ENCODE data around the gene ZNF583.

Gene ZNF583

GRCh38 chr19:56403764-56404704, at the start of gene ZNF583:
ZNF583 (plus strand) TSS chr19:56404332; CDS start chr19:56407115, 2,783 bp downstream.
- DNase-seq (ENCODE audit: low spot score), result peak; percentile 92

GRCh38 chr19:56355517-56355916, 48.6 kb upstream of the ZNF583 start:
- DNase-seq (ENCODE audit: low spot score), result no peak

- DNase-seq (ENCODE audit: low spot score), result no peak
Observed at GRCh38 chr19:56356944-56357343, 47.2 kb upstream of the ZNF583 start.

GRCh38 chr19:56360841-56361240, 43.3 kb upstream of the ZNF583 start:
- no peak for DNase-seq (ENCODE audit: low spot score)

GRCh38 chr19:56367829-56368711, 36.1 kb upstream of the ZNF583 start:
- peak; percentile 74 for DNase-seq (ENCODE audit: low spot score)

- no peak for DNase-seq (ENCODE audit: low spot score)
Observed at GRCh38 chr19:56369886-56370676, 34.1 kb upstream of the ZNF583 start.

GRCh38 chr19:56372281-56372680, 31.9 kb upstream of the ZNF583 start:
- DNase-seq (ENCODE audit: low spot score), result no peak

- DNase-seq (ENCODE audit: low spot score), result no peak
Observed at GRCh38 chr19:56377105-56377924, 26.8 kb upstream of the ZNF583 start.

- DNase-seq (ENCODE audit: low spot score), result no peak
Observed at GRCh38 chr19:56383826-56384605, 20.1 kb upstream of the ZNF583 start.

- peak; percentile 94 for DNase-seq (ENCODE audit: low spot score)
Observed at GRCh38 chr19:56393119-56394012, 10.8 kb upstream of the ZNF583 start, which contains the start of gene ZNF582. ZNF582 (minus strand) TSS chr19:56393534; CDS start chr19:56391752, 1,782 bp downstream.

- no peak for DNase-seq (ENCODE audit: low spot score)
Observed at GRCh38 chr19:56398809-56399208, 5.3 kb upstream of the ZNF583 start.

- DNase-seq (ENCODE audit: low spot score), result no peak
Observed at GRCh38 chr19:56400485-56400884, 3.6 kb upstream of the ZNF583 start.

- DNase-seq (ENCODE audit: low spot score), result no peak
Observed at GRCh38 chr19:56403261-56403660, 871 bp upstream of the ZNF583 start.

- no peak for DNase-seq (ENCODE audit: low spot score)
Observed at GRCh38 chr19:56404705-56405056, 549 bp downstream of the ZNF583 start.

GRCh38 chr19:56405062-56405461, 930 bp downstream of the ZNF583 start:
- no peak for DNase-seq (ENCODE audit: low spot score)

GRCh38 chr19:56423276-56423984, 19.3 kb downstream of the ZNF583 start:
- DNase-seq (ENCODE audit: low spot score), result no peak

GRCh38 chr19:56423985-56424353, 19.8 kb downstream of the ZNF583 start:
- no peak for DNase-seq (ENCODE audit: low spot score)

- DNase-seq (ENCODE audit: low spot score), result no peak
Observed at GRCh38 chr19:56441206-56441792, 37.2 kb downstream of the ZNF583 start.
